HepG2 (cell line): ENCODE measurements around the gene HOXA7. TPM values are rescaled to one million over a fixed set of nuclear protein-coding genes. Genes with fewer than 3 reads are reported as not detected.

Experiments
- ATAC-seq: fragments of 200-7000 bp; cut with Tn5 transposase; 3 replicates; pipeline ENCODE4 v1.9.1; 2020; ENCODE audit warnings: mild to moderate bottlenecking, moderate library complexity
- BruUV-seq: library from RNA; stranded (reverse); fragments of 400-500 nt; replicated peaks from 2 replicates; lab custom pipeline; 2021; lab: Mats Ljungman, UMichigan
- CTCF ChIA-PET: fragments of 300-600 bp; formaldehyde crosslinking; extraction: SDS; loops from one replicate; lab custom pipeline; 2021; ENCODE audit warnings: low total read pairs, inconsistent platforms, low intra/inter-chr PET ratio; lab: Yijun Ruan, JAX
- POLR2A ChIA-PET: fragments of 350-600 bp; sonication (Branson Sonifier 250); formaldehyde crosslinking; loops from one replicate; lab custom pipeline; 2020; ENCODE audit warnings: antibody characterized with exemption, inconsistent platforms; lab: Yijun Ruan, JAX
- DNase-seq: peaks from one replicate; pipeline ENCODE4 v3.0.0-alpha.2; 2015; ENCODE audit warnings: low spot score
- FAIRE-seq: peaks from 3 replicates; lab custom pipeline; 2011; peaks lifted over from hg19 to GRCh38; lab: Jason Lieb, UNC
- H2AFZ ChIP-seq: one replicate; pipeline ENCODE4 v1.6.1; 2011; ENCODE audit warnings: low read length, inconsistent platforms
- H3K27ac ChIP-seq: fragments of 300-600 bp; 3 replicates; pipeline ENCODE4 v1.8.0; 2011; ENCODE audit warnings: mixed run types, mild to moderate bottlenecking, mixed read lengths, low read length, inconsistent platforms; ENCODE audit not compliant: insufficient read depth; ENCODE audit errors: extremely low read length
- H3K27me3 ChIP-seq, 2 experiments: fragments of 200-600 bp in 1 of 2; 2 replicates in 1 of 2; 3 replicates in 1 of 2; pipeline versions ENCODE4 v1.6.0 to v1.8.0; 2011; ENCODE audit warnings: low read length in 2 of 2, mild to moderate bottlenecking in 2 of 2, moderate library complexity in 2 of 2, inconsistent platforms in 1 of 2; ENCODE audit not compliant: insufficient read depth in 2 of 2, control insufficient read depth in 1 of 2
- H3K36me3 ChIP-seq, 2 experiments: fragments of 200-600 bp in 1 of 2; replicated peaks in 1 of 2; 2 replicates in 1 of 2; 3 replicates in 1 of 2; pipeline versions ENCODE4 v1.5.1 to v1.8.0; 2011; ENCODE audit warnings: low read length in 2 of 2, inconsistent platforms in 1 of 2; ENCODE audit not compliant: insufficient read depth in 2 of 2, control insufficient read depth in 1 of 2
- H3K4me1 ChIP-seq: 2 replicates; pipeline ENCODE4 v1.5.1; 2012; ENCODE audit warnings: low read length, inconsistent platforms; ENCODE audit not compliant: insufficient read depth
- H3K4me2 ChIP-seq: 2 replicates; pipeline ENCODE4 v1.6.0; 2011; ENCODE audit warnings: low read depth, low read length, inconsistent platforms
- H3K4me3 ChIP-seq, 3 experiments: fragments of 200-600 bp in 1 of 3; sonication (generic), shearing (Covaris generic) in 1 of 3; replicated peaks in 1 of 3; 2 replicates each; pipeline ENCODE4 v1.5.1; 2011 to 2016; ENCODE audit warnings: low read length in 3 of 3, inconsistent platforms in 2 of 3, low read depth in 2 of 3, mild to moderate bottlenecking in 2 of 3, control low read depth in 1 of 3, mixed read lengths in 1 of 3; ENCODE audit not compliant: insufficient read depth in 1 of 3
- H3K79me2 ChIP-seq: one replicate; pipeline ENCODE4 v1.6.1; 2011; ENCODE audit warnings: low read length, inconsistent platforms; ENCODE audit not compliant: insufficient read depth
- H3K9ac ChIP-seq: 2 replicates; pipeline ENCODE4 v1.6.0; 2011; ENCODE audit warnings: mild to moderate bottlenecking, low read depth, low read length, inconsistent platforms; ENCODE audit not compliant: insufficient read depth
- H3K9me3 ChIP-seq: 2 replicates; pipeline ENCODE4 v1.5.1; 2012; ENCODE audit warnings: mild to moderate bottlenecking, low read length
- H4K20me1 ChIP-seq: 2 replicates; pipeline ENCODE4 v1.6.0; 2011; ENCODE audit warnings: inconsistent platforms, mild to moderate bottlenecking, low read length, moderate library complexity; ENCODE audit not compliant: insufficient read depth
- ESRRA ChIP-seq: sonication (generic); formaldehyde crosslinking; IDR thresholded peaks from 2 replicates; pipeline ENCODE4 v1.5.1; 2020; ENCODE audit warnings: mild to moderate bottlenecking, low read depth, missing genetic modification reagents
- GRHL1 ChIP-seq: sonication (generic); formaldehyde crosslinking; conservative IDR thresholded peaks from 2 replicates; pipeline ENCODE4 v1.8.0; 2022; ENCODE audit warnings: missing genetic modification reagents
- IKZF1 ChIP-seq: fragments of 450-650 bp; IDR thresholded peaks from 2 replicates; pipeline ENCODE4 v1.7.1; 2016
- KAT8 ChIP-seq: IDR thresholded peaks from 2 replicates; pipeline ENCODE4 v1.6.1; 2016; ENCODE audit warnings: missing genetic modification reagents, missing compliant biosample characterization
- POGZ ChIP-seq: sonication (generic); formaldehyde crosslinking; IDR thresholded peaks from 2 replicates; pipeline ENCODE4 v1.4.0; 2020; ENCODE audit warnings: mild to moderate bottlenecking, missing genetic modification reagents
- POLR2AphosphoS5 ChIP-seq: IDR thresholded peaks from 2 replicates; pipeline ENCODE4 v1.6.1; 2012; ENCODE audit warnings: low read depth, low read length
- TCF7L2 ChIP-seq: IDR thresholded peaks from 2 replicates; pipeline ENCODE4 v1.6.1; 2011; ENCODE audit warnings: mild to moderate bottlenecking, low read depth, low read length, moderate library complexity
- TGIF2 ChIP-seq: IDR thresholded peaks from 2 replicates; pipeline ENCODE4 v1.6.1; 2016; ENCODE audit warnings: control low read depth, missing compliant biosample characterization
- TRAFD1 ChIP-seq: sonication (generic); formaldehyde crosslinking; IDR thresholded peaks from 2 replicates; pipeline ENCODE4 v1.5.1; 2020; ENCODE audit warnings: missing genetic modification reagents, mild to moderate bottlenecking, borderline replicate concordance
- ZNF280D ChIP-seq: sonication (generic); formaldehyde crosslinking; IDR thresholded peaks from 2 replicates; pipeline ENCODE4 v1.5.1; 2020; ENCODE audit warnings: mild to moderate bottlenecking, missing genetic modification reagents
- ZNF335 ChIP-seq: sonication (generic); formaldehyde crosslinking; IDR thresholded peaks from 2 replicates; pipeline ENCODE4 v1.4.0; 2020; ENCODE audit warnings: missing genetic modification reagents
- ZNF780A ChIP-seq: sonication (generic); formaldehyde crosslinking; IDR thresholded peaks from 2 replicates; pipeline ENCODE4 v1.8.0; 2022; ENCODE audit warnings: mild to moderate bottlenecking, missing genetic modification reagents, moderate library complexity
- WGBS: methylation state at CpG from one replicate; pipeline ENCODE4 v1.1.6; 2017; ENCODE audit warnings: low lambda C conversion rate; 5-methylcytosine and 5-hydroxymethylcytosine counted together
- in situ Hi-C: cut with HindIII; loops from 2 replicates; pipeline ENCODE4 v1.10.0; 2017; ENCODE audit warnings: low pct_unique_long_range_greater_than_20kb; ENCODE audit not compliant: extremely low pct_ligation_motif_present
- intact Hi-C: fragments of 100-400 bp; cut with micrococcal nuclease; formaldehyde crosslinking; loops from one replicate; pipeline ENCODE4 v1.10.0; 2022; ENCODE audit not compliant: unreplicated experiment
- polyA plus RNA-seq, 8 experiments: library from polyadenylated mRNA; depleted of rRNA in 3 of 8; stranded (reverse) in 7 of 8; unstranded in 1 of 8; fragments of >200 nt; fragmentation: Illumina TruSeq in 4 of 8; extraction: Trizol in 4 of 8; gene quantifications; 2 replicates each; pipeline versions ENCODE4 v1.2.1 to v1.2.3, GENCODE V29; 2011 to 2016; ENCODE audit warnings: low read depth in 4 of 8, missing spikeins in 1 of 8, mixed read lengths in 1 of 8; ENCODE audit not compliant: insufficient read depth in 1 of 8
- total RNA-seq, 5 experiments: library from RNA; depleted of rRNA; stranded (reverse); fragments of >200 nt; fragmentation: Illumina TruSeq; extraction: Trizol; gene quantifications; 2 replicates each; pipeline ENCODE4 v1.2.3, GENCODE V29; 2016; ENCODE audit warnings: low read depth in 1 of 5
- TF ChIP-seq, protein P1 (sequence below): sonication (generic); formaldehyde crosslinking; IDR thresholded peaks from 2 replicates; pipeline ENCODE4 v1.8.1; 2022; ENCODE audit warnings: low read depth, mild to moderate bottlenecking, missing genetic modification reagents
- TF ChIP-seq, protein P2 (sequence below): sonication (generic); formaldehyde crosslinking; IDR thresholded peaks from 2 replicates; pipeline ENCODE4 v1.4.0; 2020; ENCODE audit warnings: mild to moderate bottlenecking, low read depth, missing genetic modification reagents

Gene HOXA7
- total and polyA plus RNA-seq, 2 of the 13 experiments (the other 11 are each of a cell fraction or from before 2014, with no cell fraction given): 0.05 TPM; not detected in 1

DNA sequence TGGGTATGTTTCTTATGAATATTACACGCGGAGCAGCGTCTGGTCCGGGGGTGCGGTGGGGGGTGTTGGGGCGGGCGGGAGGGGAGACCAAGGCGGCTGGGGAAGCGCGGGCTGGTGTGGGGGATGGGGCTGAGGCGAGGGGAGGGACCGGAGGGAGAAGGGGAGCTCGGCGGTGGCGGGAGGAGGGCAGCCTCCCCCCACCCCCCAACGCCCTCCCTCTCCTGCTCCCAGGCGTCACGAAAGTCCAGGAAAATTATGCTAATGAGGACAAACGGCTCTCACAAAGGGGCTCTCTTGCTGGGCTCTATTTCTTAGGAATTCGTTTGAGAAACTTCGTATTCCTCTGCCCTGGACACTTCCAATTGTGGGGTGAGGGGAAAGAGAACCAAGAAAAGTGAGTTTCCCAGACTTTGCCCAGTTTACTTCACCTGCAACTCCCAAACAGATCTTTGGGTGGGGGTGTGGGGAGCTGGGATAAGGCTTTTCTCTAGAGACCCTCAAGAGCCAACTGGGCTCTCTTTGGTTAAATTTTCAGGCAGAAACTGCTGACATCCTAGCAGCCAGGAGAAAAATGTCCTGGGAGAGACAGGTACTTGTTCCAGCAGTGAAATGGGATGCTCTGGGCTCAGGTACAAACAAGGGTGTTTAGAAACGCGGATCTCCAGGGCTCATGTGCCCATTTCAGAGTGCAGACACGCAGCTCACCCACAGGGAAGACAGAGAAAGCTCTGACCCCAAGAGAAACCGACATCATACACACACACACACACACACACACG, 42.3 kb downstream of the HOXA7 start:
- in situ Hi-C loops: no loop called here
- POLR2A ChIA-PET: no interaction called here
- H3K4me2 ChIP-seq: no peak overlapping the region
- no peak overlapping the region for H3K27ac ChIP-seq
- peaks cover 12% of the 10 kb centered on the region; the same call in 1 of the 2 replicates for H4K20me1 ChIP-seq
- no peaks in the 10 kb centered on the region for H3K27me3 ChIP-seq
- no TSS peak for BruUV-seq
- H3K9ac ChIP-seq: no peak overlapping the region
- CTCF ChIA-PET: no interaction called here
- 95% methylated on average over 25 of the region's 26 CpGs for whole genome bisulfite sequencing
- intact Hi-C loops: no loop called here
- no peak for DNase-seq
- no peak for FAIRE-seq
- peaks cover 27% of the 10 kb centered on the region for H3K4me1 ChIP-seq
- ATAC-seq: no peak
- peaks cover 2 to 8% of the 10 kb centered on the region in 2 experiments; a peak in 3 of 5 replicates for H3K36me3 ChIP-seq
- H3K79me2 ChIP-seq: peaks cover 26% of the 10 kb centered on the region
- no peaks in the 10 kb centered on the region for H3K9me3 ChIP-seq
- H3K4me3 ChIP-seq: no peak overlapping the region
- no peak overlapping the region for H2AFZ ChIP-seq
- TF ChIP-seq GRHL1 (no peak), POLR2AphosphoS5 (no peak), POGZ (CRISPR knock-in tag) (no peak), ZNF335 (no peak), TRAFD1 (CRISPR knock-in tag) (no peak), TGIF2 (CRISPR knock-in tag) (no peak), ZNF280D (CRISPR knock-in tag) (no peak), ESRRA (no peak), IKZF1 (no peak), TCF7L2 (no peak), KAT8 (CRISPR knock-in tag) (no peak), ZNF780A (CRISPR knock-in tag) (no peak)
- TF ChIP-seq, protein P1, sequence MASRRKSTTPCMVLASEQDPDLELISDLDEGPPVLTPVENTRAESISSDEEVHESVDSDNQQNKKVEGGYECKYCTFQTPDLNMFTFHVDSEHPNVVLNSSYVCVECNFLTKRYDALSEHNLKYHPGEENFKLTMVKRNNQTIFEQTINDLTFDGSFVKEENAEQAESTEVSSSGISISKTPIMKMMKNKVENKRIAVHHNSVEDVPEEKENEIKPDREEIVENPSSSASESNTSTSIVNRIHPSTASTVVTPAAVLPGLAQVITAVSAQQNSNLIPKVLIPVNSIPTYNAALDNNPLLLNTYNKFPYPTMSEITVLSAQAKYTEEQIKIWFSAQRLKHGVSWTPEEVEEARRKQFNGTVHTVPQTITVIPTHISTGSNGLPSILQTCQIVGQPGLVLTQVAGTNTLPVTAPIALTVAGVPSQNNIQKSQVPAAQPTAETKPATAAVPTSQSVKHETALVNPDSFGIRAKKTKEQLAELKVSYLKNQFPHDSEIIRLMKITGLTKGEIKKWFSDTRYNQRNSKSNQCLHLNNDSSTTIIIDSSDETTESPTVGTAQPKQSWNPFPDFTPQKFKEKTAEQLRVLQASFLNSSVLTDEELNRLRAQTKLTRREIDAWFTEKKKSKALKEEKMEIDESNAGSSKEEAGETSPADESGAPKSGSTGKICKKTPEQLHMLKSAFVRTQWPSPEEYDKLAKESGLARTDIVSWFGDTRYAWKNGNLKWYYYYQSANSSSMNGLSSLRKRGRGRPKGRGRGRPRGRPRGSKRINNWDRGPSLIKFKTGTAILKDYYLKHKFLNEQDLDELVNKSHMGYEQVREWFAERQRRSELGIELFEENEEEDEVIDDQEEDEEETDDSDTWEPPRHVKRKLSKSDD: no peak
- TF ChIP-seq, protein P2, sequence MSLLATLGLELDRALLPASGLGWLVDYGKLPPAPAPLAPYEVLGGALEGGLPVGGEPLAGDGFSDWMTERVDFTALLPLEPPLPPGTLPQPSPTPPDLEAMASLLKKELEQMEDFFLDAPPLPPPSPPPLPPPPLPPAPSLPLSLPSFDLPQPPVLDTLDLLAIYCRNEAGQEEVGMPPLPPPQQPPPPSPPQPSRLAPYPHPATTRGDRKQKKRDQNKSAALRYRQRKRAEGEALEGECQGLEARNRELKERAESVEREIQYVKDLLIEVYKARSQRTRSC (CRISPR knock-in tag): no peak
